GM19438 (cell line): ENCODE data around the gene CORO2B.

Source experiments
- ATAC-seq: cut with Tn5 transposase; IDR thresholded peaks from one replicate; pipeline ENCODE4 v1.9.1; 2021; ENCODE audit warnings: low read depth; ENCODE audit not compliant: unreplicated experiment

Gene CORO2B

DNA sequence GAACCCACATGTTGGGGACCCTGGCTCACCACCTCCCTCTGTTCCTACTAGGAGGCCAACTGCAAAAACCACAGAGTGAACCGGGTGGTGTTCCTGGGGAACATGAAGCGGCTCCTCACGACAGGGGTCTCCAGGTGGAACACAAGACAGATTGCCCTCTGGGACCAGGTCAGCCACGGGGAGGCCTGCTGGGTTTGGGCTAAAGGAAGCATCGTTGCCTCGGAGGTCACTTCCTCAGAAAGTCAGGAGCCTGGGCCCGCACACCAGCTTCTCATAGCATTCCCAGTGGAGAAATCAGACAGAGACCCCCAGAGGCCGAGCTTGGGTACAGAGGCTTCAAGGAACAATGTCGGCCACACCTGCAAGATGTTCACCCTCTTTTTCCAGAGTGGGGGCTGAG is 135.1 kb downstream of the CORO2B start:
- ATAC-seq: no peak

DNA sequence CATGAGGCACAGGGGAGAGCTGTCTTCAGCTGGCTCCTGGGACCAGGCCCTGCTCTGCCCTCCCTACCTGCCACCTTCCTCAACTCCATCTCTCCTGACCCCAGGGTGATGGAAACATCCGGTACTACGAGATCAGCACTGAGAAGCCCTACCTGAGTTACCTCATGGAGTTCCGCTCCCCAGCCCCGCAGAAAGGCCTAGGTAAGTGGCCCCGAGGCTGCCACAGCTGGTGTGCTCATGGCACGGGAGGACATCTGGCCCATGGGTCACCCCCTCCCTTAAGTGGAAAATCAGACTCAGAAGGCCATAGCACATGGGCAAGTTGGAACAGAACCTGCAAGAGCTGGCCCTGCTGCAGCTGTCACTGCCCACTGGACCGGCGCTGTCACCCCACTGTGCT is 136.3 kb downstream of the CORO2B start:
- no peak for ATAC-seq

DNA sequence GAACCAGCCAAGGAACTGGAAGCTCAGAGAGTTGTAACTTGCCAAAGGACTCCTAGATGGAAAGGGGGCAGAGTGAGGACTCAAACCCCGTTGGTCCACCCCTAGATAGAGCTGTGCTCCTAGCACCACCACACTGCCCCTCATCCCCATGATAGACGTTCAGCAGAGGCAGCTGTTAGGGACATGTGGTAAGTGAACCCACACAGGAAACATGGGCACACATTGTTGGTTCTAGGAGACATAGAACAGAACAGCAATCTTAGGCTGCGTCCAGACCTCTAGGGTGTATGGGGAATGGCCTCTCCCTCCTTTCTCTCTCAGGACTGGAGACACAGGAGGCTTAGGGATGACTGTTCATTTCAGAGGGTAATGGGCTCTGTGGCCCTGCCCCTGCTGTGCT is 139.2 kb downstream of the CORO2B start:
- ATAC-seq: no peak

GRCh38 chr15:68718468-68718867 is 139.7 kb downstream of the CORO2B start:
- ATAC-seq: no peak

DNA sequence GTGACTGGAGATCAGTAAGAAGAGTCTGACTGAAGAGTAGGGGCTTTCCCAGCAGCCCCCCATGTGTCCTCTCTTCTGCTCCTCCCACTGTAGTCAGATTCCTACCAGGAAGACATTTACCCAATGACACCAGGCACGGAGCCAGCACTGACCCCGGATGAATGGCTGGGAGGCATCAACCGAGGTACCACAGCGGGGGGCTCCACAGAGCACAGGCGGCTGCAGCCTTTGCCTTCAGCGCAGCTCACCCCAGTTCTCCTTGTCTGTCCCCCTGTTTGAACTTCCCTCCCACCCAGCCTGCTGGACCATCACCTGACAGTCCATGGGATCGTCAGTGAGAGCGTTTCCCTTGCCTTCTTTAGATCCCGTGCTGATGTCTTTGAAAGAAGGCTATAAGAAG is 140.3 kb downstream of the CORO2B start:
- no peak for ATAC-seq

DNA sequence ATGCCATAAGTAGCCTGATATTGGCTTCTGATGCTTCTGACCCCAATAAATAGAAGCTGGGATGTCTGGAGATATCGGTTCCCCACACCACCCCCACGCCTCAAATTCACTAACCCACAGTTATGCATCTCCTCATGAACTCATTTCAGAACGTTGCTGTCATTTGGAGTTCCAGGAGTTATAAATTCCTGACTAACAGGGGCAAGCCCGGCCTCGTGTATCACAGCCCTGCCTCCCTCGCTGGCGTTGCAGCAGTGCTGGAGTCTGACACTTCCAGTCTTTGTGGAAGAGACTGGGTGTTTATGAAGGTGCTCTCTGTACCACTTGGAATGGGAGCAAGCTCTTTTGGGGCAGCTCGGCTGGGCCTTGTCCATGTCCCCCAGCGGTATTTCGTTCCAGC is 140.9 kb downstream of the CORO2B start:
- no peak for ATAC-seq

- no peak for ATAC-seq
These were observed 143.1 kb downstream of the CORO2B start for GRCh38 chr15:68721886-68722285.

- no peak for ATAC-seq
These were observed 146.9 kb downstream of the CORO2B start for GRCh38 chr15:68725736-68726135.

GRCh38 chr15:68726246-68726645 is 147.5 kb downstream of the CORO2B start:
- ATAC-seq: no peak

GRCh38 chr15:68729789-68730411 is 151.1 kb downstream of the CORO2B start:
- no peak for ATAC-seq

DNA sequence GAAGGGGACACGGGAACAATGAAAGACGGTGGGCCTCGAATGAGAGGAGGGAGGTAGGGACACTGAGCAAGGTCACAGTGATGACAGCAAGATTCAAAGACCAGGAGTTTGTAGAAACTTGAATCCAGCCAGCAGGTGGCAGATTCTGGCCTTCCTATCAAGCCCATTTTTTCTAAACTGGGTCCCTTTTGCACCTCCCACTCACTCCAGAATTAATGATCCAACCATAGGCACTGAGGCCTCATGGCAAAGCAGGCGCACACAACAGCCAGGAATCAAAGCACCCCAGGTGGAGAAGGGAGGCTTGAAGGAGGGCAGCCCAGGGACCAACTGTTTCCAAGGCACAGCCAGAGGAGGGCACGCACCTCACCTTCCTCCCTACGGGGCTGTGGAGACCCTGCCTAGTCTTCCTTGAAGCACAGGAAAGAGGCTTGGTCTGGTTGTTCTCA is 151.7 kb downstream of the CORO2B start:
- no peak for ATAC-seq

DNA sequence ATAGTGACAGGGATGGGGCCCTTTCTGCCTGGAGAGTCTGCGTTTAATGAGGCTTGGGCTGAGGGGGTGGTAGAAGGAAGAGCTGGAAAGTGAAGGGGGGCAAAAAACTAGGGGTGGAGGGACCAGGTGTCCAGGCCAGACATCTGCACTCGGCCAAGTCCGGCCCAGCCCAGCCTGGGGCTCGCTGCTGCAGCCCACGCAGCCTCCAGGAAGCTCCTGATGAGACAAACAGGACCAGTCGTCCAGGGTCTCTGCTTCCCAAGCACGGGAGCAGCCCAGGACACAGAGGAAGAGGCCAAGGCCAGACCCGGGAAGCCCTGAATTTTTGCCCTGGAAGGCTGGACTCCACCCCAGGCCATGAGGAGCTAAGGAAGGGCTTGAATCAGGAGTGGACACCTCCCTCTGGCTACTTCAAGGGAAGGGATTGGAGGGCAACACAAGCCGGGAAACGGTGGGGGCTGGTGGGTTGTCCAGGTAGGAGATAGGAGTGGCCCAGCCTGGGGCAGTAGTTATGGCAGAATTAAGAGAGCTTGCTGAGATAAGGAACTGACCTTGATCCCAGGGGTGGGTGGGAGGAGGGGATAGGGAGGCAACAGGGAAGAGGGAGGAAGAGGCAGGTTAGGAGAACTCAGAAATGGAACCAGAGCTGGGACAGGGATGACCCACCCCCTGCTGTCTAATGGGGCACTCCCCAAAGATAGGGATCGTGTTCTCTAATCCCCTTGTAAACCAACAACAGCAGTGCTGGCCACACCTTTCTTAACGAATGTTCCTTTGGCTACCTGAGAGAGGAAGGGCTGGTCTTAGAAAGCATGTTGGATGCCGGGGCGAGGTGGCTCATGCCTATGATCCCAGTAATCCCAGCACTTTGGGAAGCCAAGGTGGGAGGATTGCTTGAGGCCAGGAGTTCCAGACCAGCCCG is 152.4 kb downstream of the CORO2B start:
- no peak for ATAC-seq

GRCh38 chr15:68732451-68732850 is 153.7 kb downstream of the CORO2B start:
- ATAC-seq: no peak

DNA sequence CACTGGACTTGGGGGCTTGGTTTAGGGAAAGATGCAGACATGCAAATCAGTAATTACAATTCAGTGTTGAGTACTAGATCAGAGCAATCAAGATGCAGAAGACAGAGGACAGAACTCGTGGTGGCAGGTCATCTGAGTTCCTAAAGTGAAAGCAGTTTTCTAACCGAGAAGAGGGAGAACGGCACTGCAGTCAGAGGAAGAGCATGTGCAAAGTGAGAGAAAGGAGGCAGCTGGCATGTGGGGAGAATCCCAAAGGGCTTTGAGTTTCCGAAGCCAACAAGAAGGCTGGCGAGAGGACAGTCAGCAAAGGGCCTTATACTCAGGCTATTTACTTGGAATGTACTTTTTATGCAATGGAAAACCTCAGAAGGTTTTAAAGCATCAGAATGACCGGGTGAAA is 154.9 kb downstream of the CORO2B start:
- no peak for ATAC-seq

DNA sequence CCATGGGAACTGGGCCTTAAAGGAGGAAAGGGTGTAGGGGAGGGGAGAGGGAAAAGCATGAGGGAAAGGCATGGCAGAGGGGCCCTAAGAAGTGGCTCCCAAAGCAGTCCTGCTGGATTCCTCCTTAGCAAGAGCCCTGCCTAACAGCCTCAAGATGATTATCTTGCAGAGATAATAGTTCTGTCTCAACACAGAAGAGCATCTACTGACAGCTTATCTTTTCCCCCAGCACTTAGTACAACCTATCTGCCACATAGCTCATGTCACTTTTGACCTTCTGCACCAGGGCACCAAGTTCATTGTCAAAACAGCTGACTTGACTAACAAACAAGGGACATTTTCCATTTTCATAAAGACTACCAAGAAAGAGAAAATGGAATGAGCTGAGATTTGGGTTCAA is 155.6 kb downstream of the CORO2B start:
- ATAC-seq: no peak

DNA sequence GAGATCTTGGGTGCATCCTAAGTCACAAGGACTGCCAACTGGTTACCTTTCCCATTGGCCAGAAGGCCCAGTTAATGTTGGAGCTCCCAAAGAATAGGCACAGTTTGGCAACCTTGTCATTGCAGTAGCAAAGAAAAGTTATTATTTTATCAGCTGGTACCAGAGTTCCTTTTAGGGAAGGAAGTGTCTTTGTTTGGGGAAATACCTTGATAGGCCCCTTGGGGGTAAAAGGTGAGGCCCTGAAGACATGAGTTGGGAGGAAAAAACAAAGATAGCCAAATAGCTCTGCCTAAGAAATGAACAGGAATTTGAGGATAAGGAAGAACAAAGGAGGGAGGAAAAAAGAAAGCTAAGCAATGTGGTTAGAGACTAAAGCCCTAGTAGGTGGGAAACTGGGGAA is 156.1 kb downstream of the CORO2B start:
- ATAC-seq: no peak

DNA sequence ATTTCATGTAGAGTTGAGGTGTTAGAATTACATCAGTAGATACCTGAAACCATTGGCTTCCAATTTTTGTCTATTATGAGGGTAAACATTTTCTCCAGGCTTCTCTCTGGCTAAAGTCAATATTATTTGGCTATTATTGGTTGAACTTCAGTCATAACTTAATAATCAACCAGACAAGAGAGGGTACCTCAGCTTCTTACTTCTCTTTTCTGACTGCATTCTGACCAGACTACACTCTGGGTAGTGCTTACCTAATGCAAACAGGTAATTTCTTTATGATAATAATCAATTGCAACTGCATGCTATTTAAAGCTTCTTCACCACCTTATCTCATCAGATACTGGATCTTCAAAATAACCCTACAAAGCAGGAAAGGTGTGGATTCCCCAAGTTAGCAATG is 156.8 kb downstream of the CORO2B start:
- no peak for ATAC-seq

GRCh38 chr15:68739390-68740080 is 160.7 kb downstream of the CORO2B start:
- no peak for ATAC-seq

GRCh38 chr15:68743256-68743655 is 164.5 kb downstream of the CORO2B start:
- ATAC-seq: no peak

DNA sequence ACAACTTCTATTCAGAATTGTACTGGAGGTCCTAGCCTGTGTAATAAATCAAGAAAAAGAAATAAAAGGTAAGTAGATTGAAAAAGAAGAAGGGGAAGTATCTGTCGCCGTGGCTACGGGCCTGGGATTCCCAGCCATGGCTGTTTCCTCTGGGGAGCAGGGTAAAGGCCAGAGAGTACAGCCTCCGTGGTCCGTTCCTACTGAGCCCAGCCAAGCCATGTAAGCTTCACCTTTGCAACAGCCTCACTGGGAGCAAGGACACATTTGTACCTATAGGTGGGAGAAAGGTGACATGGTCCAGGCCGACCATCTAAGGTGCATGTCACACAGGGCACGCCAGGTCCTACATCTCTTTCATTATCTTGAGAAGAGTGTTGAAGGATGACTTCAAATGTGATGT is 170.6 kb downstream of the CORO2B start:
- ATAC-seq: no peak

GRCh38 chr15:68749793-68750192 is 171.0 kb downstream of the CORO2B start:
- no peak for ATAC-seq
